Brain microvascular endothelial cell (primary cell): ENCODE measurements around the gene YJEFN3.

Experiments used
- DNase-seq: peaks from one replicate; pipeline ENCODE4 v3.0.0-alpha.2; 2020
- H3K27ac ChIP-seq: fragments of 250-450 bp; sonication (Bioruptor Pico); 2 replicates; pipeline ENCODE4 v1.5.1; 2020; ENCODE audit warnings: mild to moderate bottlenecking, moderate library complexity
- H3K27me3 ChIP-seq: fragments of 250-450 bp; sonication (Bioruptor Pico); replicated peaks from 2 replicates; pipeline ENCODE4 v1.5.1; 2020; ENCODE audit warnings: mild to moderate bottlenecking
- H3K36me3 ChIP-seq: fragments of 250-450 bp; sonication (Bioruptor Pico); replicated peaks from 2 replicates; pipeline ENCODE4 v1.5.1; 2020; ENCODE audit warnings: mild to moderate bottlenecking
- H3K4me3 ChIP-seq: 2 replicates; pipeline ENCODE4 v1.5.1; 2011; ENCODE audit warnings: low read depth, mild to moderate bottlenecking, control low read depth, low read length, moderate library complexity
- in situ Hi-C: cut with HindIII; loops from 2 replicates; pipeline ENCODE4 v1.10.0; 2017; ENCODE audit warnings: low sequenced_read_pairs, low pct_ligation_motif_present
- TF ChIP-seq, protein P1 (sequence below): IDR thresholded peaks from 2 replicates; pipeline ENCODE4 v1.5.1; 2011; ENCODE audit warnings: low read depth, mild to moderate bottlenecking, moderate library complexity, low read length, control low read depth, inconsistent platforms; ENCODE audit errors: missing control alignments

The YJEFN3 gene

DNA sequence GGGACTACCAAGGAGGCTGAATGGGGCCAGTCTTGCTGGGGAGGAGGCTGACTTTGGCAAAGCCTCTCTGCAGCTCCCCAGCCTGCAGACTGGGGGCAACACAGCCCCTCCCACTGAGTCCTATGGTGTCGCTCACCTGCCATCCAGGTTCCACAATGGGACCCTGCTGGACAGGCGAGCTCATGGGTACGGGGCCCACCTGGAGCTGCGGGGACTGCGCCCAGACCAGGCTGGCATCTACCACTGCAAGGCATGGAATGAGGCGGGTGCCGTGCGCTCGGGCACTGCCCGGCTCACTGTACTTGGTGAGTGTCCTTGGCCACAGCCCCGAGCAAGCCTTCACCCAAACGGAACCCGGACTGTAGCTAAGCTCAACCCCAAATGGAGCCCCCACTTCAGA is 14.4 kb downstream of the YJEFN3 start:
- Histone ChIP-seq H3K36me3 (no peaks in the 10 kb centered on the region), H3K27me3 (peaks cover 12% of the 10 kb centered on the region), H3K27ac (no peak overlapping the region), H3K4me3 (no peak overlapping the region)
- in situ Hi-C loops = no loop called here
- no peak for DNase-seq
- TF ChIP-seq, protein P1, sequence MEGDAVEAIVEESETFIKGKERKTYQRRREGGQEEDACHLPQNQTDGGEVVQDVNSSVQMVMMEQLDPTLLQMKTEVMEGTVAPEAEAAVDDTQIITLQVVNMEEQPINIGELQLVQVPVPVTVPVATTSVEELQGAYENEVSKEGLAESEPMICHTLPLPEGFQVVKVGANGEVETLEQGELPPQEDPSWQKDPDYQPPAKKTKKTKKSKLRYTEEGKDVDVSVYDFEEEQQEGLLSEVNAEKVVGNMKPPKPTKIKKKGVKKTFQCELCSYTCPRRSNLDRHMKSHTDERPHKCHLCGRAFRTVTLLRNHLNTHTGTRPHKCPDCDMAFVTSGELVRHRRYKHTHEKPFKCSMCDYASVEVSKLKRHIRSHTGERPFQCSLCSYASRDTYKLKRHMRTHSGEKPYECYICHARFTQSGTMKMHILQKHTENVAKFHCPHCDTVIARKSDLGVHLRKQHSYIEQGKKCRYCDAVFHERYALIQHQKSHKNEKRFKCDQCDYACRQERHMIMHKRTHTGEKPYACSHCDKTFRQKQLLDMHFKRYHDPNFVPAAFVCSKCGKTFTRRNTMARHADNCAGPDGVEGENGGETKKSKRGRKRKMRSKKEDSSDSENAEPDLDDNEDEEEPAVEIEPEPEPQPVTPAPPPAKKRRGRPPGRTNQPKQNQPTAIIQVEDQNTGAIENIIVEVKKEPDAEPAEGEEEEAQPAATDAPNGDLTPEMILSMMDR = no peak

DNA sequence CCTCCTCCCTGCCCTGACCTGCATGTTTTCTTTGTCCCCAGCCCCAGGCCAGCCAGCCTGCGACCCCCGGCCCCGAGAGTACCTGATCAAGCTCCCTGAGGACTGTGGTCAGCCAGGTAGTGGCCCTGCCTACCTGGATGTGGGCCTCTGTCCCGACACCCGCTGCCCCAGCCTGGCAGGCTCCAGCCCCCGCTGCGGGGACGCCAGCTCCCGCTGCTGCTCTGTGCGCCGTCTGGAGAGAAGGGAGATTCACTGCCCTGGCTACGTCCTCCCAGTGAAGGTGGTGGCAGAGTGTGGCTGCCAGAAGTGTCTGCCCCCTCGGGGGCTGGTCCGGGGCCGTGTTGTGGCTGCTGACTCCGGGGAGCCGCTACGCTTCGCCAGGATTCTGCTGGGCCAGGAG is 14.9 kb downstream of the YJEFN3 start:
- Histone ChIP-seq H3K27me3 (peaks cover 12% of the 10 kb centered on the region), H3K4me3 (no peak overlapping the region), H3K36me3 (no peaks in the 10 kb centered on the region), H3K27ac (no peak overlapping the region)
- TF ChIP-seq, protein P1 = no peak
- DNase-seq = no peak
- in situ Hi-C loops = no loop called here

DNA sequence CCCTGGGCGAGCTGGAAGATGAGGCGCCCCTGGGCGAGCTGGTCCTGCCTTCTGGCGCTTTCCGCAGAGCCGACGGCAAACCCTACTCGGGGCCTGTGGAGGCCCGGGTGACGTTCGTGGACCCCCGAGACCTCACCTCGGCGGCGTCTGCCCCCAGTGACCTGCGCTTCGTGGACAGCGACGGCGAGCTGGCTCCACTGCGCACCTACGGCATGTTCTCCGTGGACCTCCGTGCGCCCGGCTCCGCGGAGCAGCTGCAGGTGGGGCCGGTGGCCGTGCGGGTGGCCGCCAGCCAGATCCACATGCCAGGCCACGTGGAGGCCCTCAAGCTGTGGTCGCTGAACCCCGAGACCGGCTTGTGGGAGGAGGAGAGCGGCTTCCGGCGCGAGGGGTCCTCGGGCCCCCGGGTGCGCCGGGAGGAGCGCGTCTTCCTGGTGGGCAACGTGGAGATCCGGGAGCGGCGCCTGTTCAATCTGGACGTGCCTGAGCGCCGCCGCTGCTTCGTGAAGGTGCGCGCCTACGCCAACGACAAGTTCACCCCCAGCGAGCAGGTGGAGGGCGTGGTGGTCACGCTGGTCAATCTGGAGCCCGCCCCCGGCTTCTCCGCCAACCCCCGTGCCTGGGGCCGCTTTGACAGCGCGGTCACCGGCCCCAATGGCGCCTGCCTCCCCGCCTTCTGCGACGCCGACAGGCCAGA is 15.7 kb downstream of the YJEFN3 start:
- TF ChIP-seq, protein P1 = no peak
- no peak overlapping the region for H3K27ac ChIP-seq
- in situ Hi-C loops = no loop called here
- DNase-seq = no peak
- H3K36me3 ChIP-seq = no peaks in the 10 kb centered on the region
- peaks cover 7% of the 10 kb centered on the region for H3K27me3 ChIP-seq
- H3K4me3 ChIP-seq = no peak overlapping the region

DNA sequence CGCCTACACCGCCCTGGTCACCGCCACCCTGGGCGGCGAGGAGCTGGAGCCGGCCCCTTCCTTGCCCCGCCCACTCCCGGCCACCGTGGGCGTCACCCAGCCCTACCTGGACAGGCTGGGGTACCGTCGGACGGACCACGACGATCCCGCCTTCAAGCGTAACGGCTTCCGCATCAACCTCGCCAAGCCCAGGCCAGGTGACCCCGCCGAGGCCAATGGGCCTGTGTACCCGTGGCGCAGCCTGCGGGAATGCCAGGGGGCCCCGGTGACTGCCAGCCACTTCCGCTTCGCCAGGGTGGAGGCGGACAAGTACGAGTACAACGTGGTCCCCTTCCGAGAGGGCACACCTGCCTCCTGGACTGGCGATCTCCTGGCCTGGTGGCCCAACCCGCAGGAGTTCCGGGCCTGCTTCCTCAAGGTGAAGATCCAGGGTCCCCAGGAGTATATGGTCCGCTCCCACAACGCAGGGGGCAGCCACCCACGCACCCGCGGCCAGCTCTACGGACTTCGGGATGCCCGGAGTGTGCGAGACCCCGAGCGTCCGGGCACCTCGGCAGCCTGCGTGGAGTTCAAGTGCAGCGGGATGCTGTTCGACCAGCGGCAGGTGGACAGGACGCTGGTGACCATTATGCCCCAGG is 16.4 kb downstream of the YJEFN3 start:
- TF ChIP-seq, protein P1 = no peak
- Histone ChIP-seq H3K36me3 (no peaks in the 10 kb centered on the region), H3K27me3 (peaks cover 5% of the 10 kb centered on the region), H3K4me3 (no peak overlapping the region), H3K27ac (no peak overlapping the region)
- no peak for DNase-seq
- in situ Hi-C loops = no loop called here

DNA sequence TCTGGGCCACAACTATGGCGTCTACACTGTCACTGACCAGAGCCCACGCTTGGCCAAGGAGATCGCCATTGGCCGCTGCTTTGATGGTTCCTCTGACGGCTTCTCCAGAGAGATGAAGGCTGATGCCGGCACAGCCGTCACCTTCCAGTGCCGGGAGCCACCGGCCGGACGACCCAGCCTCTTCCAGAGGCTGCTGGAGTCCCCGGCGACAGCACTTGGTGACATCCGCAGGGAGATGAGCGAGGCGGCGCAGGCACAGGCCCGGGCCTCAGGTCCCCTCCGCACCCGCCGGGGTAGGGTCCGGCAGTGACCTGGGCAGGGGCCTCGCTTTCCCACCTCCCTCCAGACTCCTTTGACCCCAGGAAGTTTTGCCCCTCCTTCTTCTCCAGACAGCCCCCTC is 17.0 kb downstream of the YJEFN3 start:
- no peak overlapping the region for H3K4me3 ChIP-seq
- no peak for DNase-seq
- in situ Hi-C loops = no loop called here
- no peak overlapping the region for H3K27ac ChIP-seq
- H3K27me3 ChIP-seq = peaks cover 4% of the 10 kb centered on the region
- H3K36me3 ChIP-seq = no peaks in the 10 kb centered on the region
- TF ChIP-seq, protein P1 = no peak
